Measurements from ENCODE around the gene CEP83.

DNA sequence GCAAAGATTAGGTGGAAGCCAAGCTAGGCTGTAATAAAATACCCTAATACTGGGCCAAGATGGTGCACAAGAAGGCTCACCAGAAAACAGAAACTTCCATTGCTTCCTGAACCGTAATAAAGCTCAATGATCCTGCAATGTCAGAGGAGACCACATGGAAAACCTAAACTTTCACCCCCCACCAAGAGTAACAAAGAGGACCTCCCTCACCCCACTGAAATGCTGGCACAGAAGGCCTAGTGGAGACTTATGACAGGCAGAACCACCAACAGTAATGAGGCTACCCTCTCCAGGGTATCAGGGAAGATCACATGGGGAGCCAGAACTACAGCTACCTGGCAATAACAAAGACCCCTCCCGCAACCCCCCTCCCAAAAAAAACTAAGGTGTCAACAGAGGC, 43.1 kb downstream of the CEP83 start:
- TF ChIP-seq, protein P1, sequence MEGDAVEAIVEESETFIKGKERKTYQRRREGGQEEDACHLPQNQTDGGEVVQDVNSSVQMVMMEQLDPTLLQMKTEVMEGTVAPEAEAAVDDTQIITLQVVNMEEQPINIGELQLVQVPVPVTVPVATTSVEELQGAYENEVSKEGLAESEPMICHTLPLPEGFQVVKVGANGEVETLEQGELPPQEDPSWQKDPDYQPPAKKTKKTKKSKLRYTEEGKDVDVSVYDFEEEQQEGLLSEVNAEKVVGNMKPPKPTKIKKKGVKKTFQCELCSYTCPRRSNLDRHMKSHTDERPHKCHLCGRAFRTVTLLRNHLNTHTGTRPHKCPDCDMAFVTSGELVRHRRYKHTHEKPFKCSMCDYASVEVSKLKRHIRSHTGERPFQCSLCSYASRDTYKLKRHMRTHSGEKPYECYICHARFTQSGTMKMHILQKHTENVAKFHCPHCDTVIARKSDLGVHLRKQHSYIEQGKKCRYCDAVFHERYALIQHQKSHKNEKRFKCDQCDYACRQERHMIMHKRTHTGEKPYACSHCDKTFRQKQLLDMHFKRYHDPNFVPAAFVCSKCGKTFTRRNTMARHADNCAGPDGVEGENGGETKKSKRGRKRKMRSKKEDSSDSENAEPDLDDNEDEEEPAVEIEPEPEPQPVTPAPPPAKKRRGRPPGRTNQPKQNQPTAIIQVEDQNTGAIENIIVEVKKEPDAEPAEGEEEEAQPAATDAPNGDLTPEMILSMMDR (IDR thresholded peaks at IDR 0.05; ENCODE audit: insufficient read depth, low read length, poor library complexity, severe bottlenecking) = no peak
- TF ChIP-seq EZH2phosphoT487 (conservative IDR thresholded peaks at IDR 0.05; ENCODE audit: low read length) = no peak
